Astrocyte of the spinal cord (primary cell): ENCODE results near the gene MAP1LC3A.
"Not testable (repeated sequence)": the region's sequence is repeated elsewhere in the genome, so short reads cannot be mapped to it uniquely, and the experiment has no call there.

ENCODE experiments used
- DNase-seq: peaks from one replicate; pipeline ENCODE4 v3.0.0; 2011; ENCODE audit warnings: low read depth, low spot score
- H3K4me3 ChIP-seq: 2 replicates; pipeline ENCODE4 v1.5.1; 2011; ENCODE audit warnings: low read depth, mild to moderate bottlenecking, low read length, moderate library complexity
- CTCF ChIP-seq: IDR thresholded peaks from 2 replicates; pipeline ENCODE4 v1.5.1; 2012; ENCODE audit warnings: low read depth, mild to moderate bottlenecking, low read length, inconsistent platforms
- in situ Hi-C: cut with HindIII; loops from 2 replicates; pipeline ENCODE4 v1.10.0; 2017; ENCODE audit warnings: low sequenced_read_pairs

The MAP1LC3A gene

GRCh38 chr20:34558320-34559218 lies at the start of gene MAP1LC3A:
TSS of gene MAP1LC3A (plus strand) at chr20:34558718. CDS start at chr20:34558869, 151 bp downstream.
- H3K4me3 ChIP-seq, result peak within 1 kb of the TSS; percentile 76
- peak; percentile 97 for DNase-seq
- no peak for TF ChIP-seq CTCF
- in situ Hi-C loops, result no loop called here

GRCh38 chr20:34510575-34510974 lies 47.9 kb upstream of the MAP1LC3A start:
- in situ Hi-C loops, result no loop called here
- TF ChIP-seq CTCF, result no peak
- H3K4me3 ChIP-seq, result no peak overlapping the region
- no peak for DNase-seq

- no peak for DNase-seq
- no peak overlapping the region for H3K4me3 ChIP-seq
- TF ChIP-seq CTCF, result no peak
- in situ Hi-C loops, result no loop called here
Observed at GRCh38 chr20:34511891-34512265, 46.6 kb upstream of the MAP1LC3A start.

- DNase-seq, result peak; percentile 30
- H3K4me3 ChIP-seq, result no peak overlapping the region
- TF ChIP-seq CTCF, result no peak
- in situ Hi-C loops, result no loop called here
Observed at GRCh38 chr20:34512266-34512954, 46.1 kb upstream of the MAP1LC3A start.

- no peak for TF ChIP-seq CTCF
- in situ Hi-C loops, result no loop called here
- no peak for DNase-seq
- H3K4me3 ChIP-seq, result no peak overlapping the region
Observed at GRCh38 chr20:34512955-34513419, 45.5 kb upstream of the MAP1LC3A start.

- DNase-seq, H3K4me3 ChIP-seq, in situ Hi-C loops: not testable (repeated sequence)
Observed at GRCh38 chr20:34514034-34514433, 44.5 kb upstream of the MAP1LC3A start.
